Nephron (organoid): ENCODE data around the gene ARHGAP20.
A peak's percentile ranks its signal among the peaks of the same experiment; 100 is the strongest.

ENCODE experiments used
- H3K27ac Mint-ChIP-seq, 3 experiments: 2 replicates each; pipeline ENCODE4 v1.8.0; 2020; ENCODE audit warnings: mixed read lengths in 3 of 3, mild to moderate bottlenecking in 2 of 3, moderate library complexity in 1 of 3
- H3K27me3 Mint-ChIP-seq: 2 replicates; pipeline ENCODE4 v1.8.0; 2021; ENCODE audit warnings: low read depth, mild to moderate bottlenecking, moderate library complexity, mixed read lengths
- H3K36me3 Mint-ChIP-seq: 2 replicates; pipeline ENCODE4 v1.8.0; 2020; ENCODE audit warnings: low read depth, mixed read lengths
- H3K4me1 Mint-ChIP-seq: 2 replicates; pipeline ENCODE4 v1.8.0; 2020; ENCODE audit warnings: mixed read lengths
- H3K4me3 Mint-ChIP-seq, 3 experiments: 2 replicates each; pipeline ENCODE4 v1.8.0; 2020; ENCODE audit warnings: mild to moderate bottlenecking in 3 of 3, mixed read lengths in 3 of 3, moderate library complexity in 2 of 3
- H3K9me3 Mint-ChIP-seq: 2 replicates; pipeline ENCODE4 v1.8.0; 2020; ENCODE audit warnings: mixed read lengths
- CTCF ChIP-seq, 3 experiments: fragments of 200-600 bp; sonication (generic); IDR thresholded peaks; one replicate each; pipeline ENCODE4 v1.5.0; 2021; ENCODE audit warnings: antibody characterized with exemption in 3 of 3; ENCODE audit not compliant: unreplicated experiment in 3 of 3

Gene ARHGAP20

GRCh38 chr11:110565357-110566336 lies 146.6 kb downstream of the ARHGAP20 start:
- peak overlapping the region; percentile 18 to 88 (median 61) for H3K27ac Mint-ChIP-seq
- H3K27me3 Mint-ChIP-seq: peaks cover under 1% of the 10 kb centered on the region
- no peak for TF ChIP-seq CTCF (IDR thresholded peaks at IDR 0.05; ENCODE audit: unreplicated experiment in 3 of 3)
- peaks cover 17% of the 10 kb centered on the region for H3K4me1 Mint-ChIP-seq
- H3K9me3 Mint-ChIP-seq: no peaks in the 10 kb centered on the region
- no peaks in the 10 kb centered on the region for H3K36me3 Mint-ChIP-seq
- H3K4me3 Mint-ChIP-seq: peak overlapping the region in 2 of 3 experiments; percentile 26 to 29

- H3K27me3 Mint-ChIP-seq: peaks cover 3% of the 10 kb centered on the region
- H3K4me3 Mint-ChIP-seq: peak overlapping the region in 2 of 3 experiments; percentile 26 to 29
- H3K9me3 Mint-ChIP-seq: no peaks in the 10 kb centered on the region
- no peak for TF ChIP-seq CTCF (IDR thresholded peaks at IDR 0.05; ENCODE audit: unreplicated experiment in 3 of 3)
- H3K36me3 Mint-ChIP-seq: no peaks in the 10 kb centered on the region
- peak overlapping the region; percentile 18 to 88 (median 61) for H3K27ac Mint-ChIP-seq
- H3K4me1 Mint-ChIP-seq: peaks cover 17% of the 10 kb centered on the region
Measured at GRCh38 chr11:110564676-110565356, 147.4 kb downstream of the ARHGAP20 start.

GRCh38 chr11:110544779-110545178 lies 167.5 kb downstream of the ARHGAP20 start:
- H3K4me3 Mint-ChIP-seq: no peak overlapping the region
- H3K36me3 Mint-ChIP-seq: no peaks in the 10 kb centered on the region
- no peaks in the 10 kb centered on the region for H3K4me1 Mint-ChIP-seq
- no peak for TF ChIP-seq CTCF (IDR thresholded peaks at IDR 0.05; ENCODE audit: unreplicated experiment in 3 of 3)
- no peaks in the 10 kb centered on the region for H3K27me3 Mint-ChIP-seq
- no peak overlapping the region for H3K27ac Mint-ChIP-seq
- H3K9me3 Mint-ChIP-seq: peaks cover 31% of the 10 kb centered on the region

- Mint-ChIP-seq H3K4me3 (no peak overlapping the region), H3K4me1 (no peaks in the 10 kb centered on the region), H3K27me3 (no peaks in the 10 kb centered on the region), H3K36me3 (no peaks in the 10 kb centered on the region), H3K9me3 (peaks cover 3% of the 10 kb centered on the region), H3K27ac (no peak overlapping the region)
- no peak for TF ChIP-seq CTCF (IDR thresholded peaks at IDR 0.05; ENCODE audit: unreplicated experiment in 3 of 3)
Measured at GRCh38 chr11:110538154-110538553, 174.1 kb downstream of the ARHGAP20 start.

- H3K36me3 Mint-ChIP-seq: no peaks in the 10 kb centered on the region
- no peak overlapping the region for H3K27ac Mint-ChIP-seq
- H3K4me1 Mint-ChIP-seq: no peaks in the 10 kb centered on the region
- H3K4me3 Mint-ChIP-seq: no peak overlapping the region
- no peak for TF ChIP-seq CTCF (IDR thresholded peaks at IDR 0.05; ENCODE audit: unreplicated experiment in 3 of 3)
- H3K27me3 Mint-ChIP-seq: no peaks in the 10 kb centered on the region
- H3K9me3 Mint-ChIP-seq: peaks cover 25% of the 10 kb centered on the region
Measured at GRCh38 chr11:110530900-110531741, 181.1 kb downstream of the ARHGAP20 start.
